ENCODE results near the gene USP7. TPM values are rescaled to one million over a fixed set of nuclear protein-coding genes. Genes with fewer than 3 reads are reported as not detected.

Gene USP7
- total and polyA plus RNA-seq, 8 donors = 70.4 to 159 (median 119) TPM

DNA sequence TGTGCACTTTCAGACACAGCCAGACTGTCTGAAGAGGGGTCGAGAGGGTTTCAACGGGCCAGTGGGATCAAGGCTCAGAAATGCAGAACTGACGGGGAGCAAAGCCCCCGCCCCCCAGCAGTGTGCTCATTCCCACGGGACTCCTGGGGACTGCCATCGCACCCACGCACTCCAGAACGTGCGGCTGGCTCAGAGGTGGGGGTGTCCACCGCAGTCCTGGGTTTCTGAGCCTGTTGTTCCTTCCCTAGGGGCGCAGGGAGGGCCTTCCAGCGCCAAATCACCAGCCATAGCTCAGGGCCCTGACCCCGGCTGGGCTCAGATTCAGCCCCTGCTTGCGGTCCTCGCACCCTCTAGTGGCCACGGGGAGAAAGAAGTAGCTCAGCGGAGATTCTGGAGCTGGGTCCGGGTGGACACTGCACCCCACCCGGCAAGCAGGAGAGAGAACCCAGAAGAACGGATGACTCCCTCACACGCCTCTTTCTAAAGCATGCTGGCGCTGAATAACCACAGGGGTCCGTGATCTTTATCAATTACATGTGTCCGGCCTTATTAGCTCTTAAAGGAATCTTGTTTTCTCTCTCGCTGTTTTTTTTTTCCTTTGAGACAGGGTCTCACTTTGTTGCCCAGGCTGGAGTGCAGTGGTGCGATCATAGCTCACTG, 45.0 kb upstream of the USP7 start:
- Histone ChIP-seq H3K4me1 (peaks cover 0 to 14% of the 10 kb centered on the region in 2 donors), H3K27ac (no peak overlapping the region), H3K4me3 (no peak overlapping the region), H3K9me3 (no peaks in the 10 kb centered on the region), H3K27me3 (peaks cover 0 to 32% of the 10 kb centered on the region in 2 donors), H3K36me3 (no peaks in the 10 kb centered on the region)
- intact Hi-C loops (cut with DNase I) = loop anchor here in 1 of 2 donors (10.0 kb wide), 1 partner anchor 104 kb away; no protein-coding TSS in a partner anchor
- TF ChIP-seq, protein P1, sequence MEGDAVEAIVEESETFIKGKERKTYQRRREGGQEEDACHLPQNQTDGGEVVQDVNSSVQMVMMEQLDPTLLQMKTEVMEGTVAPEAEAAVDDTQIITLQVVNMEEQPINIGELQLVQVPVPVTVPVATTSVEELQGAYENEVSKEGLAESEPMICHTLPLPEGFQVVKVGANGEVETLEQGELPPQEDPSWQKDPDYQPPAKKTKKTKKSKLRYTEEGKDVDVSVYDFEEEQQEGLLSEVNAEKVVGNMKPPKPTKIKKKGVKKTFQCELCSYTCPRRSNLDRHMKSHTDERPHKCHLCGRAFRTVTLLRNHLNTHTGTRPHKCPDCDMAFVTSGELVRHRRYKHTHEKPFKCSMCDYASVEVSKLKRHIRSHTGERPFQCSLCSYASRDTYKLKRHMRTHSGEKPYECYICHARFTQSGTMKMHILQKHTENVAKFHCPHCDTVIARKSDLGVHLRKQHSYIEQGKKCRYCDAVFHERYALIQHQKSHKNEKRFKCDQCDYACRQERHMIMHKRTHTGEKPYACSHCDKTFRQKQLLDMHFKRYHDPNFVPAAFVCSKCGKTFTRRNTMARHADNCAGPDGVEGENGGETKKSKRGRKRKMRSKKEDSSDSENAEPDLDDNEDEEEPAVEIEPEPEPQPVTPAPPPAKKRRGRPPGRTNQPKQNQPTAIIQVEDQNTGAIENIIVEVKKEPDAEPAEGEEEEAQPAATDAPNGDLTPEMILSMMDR (IDR thresholded peaks at IDR 0.05) = peak; percentile 81 to 87
- ATAC-seq (peak; percentile 99), DNase-seq (peak; percentile 38 to 90 (median 76))

GRCh38 chr16:9007177-9007794, 43.6 kb upstream of the USP7 start:
- no peaks in the 10 kb centered on the region for H3K36me3 ChIP-seq
- H3K27ac ChIP-seq = no peak overlapping the region
- peaks cover 0 to 11% of the 10 kb centered on the region in 2 donors for H3K4me1 ChIP-seq
- TF ChIP-seq, protein P1 (IDR thresholded peaks at IDR 0.05) = no peak
- no peak overlapping the region for H3K4me3 ChIP-seq
- DNase-seq (no peak), ATAC-seq (no peak)
- peaks cover 0 to 18% of the 10 kb centered on the region in 2 donors for H3K27me3 ChIP-seq
- no peaks in the 10 kb centered on the region for H3K9me3 ChIP-seq
- intact Hi-C loops (cut with DNase I) = loop anchor here in 1 of 2 donors (10.0 kb wide), 1 partner anchor 102 kb away; no protein-coding TSS in a partner anchor

- no peak for DNase-seq
- Histone ChIP-seq H3K4me3 (no peak overlapping the region), H3K27me3 (peaks cover 0 to 7% of the 10 kb centered on the region in 2 donors), H3K27ac (no peak overlapping the region), H3K36me3 (no peaks in the 10 kb centered on the region), H3K9me3 (no peaks in the 10 kb centered on the region), H3K4me1 (peaks cover 0 to 11% of the 10 kb centered on the region in 2 donors)
- TF ChIP-seq, protein P1 (IDR thresholded peaks at IDR 0.05) = no peak
- no peak for ATAC-seq
- intact Hi-C loops (cut with DNase I) = loop anchor here in 1 of 2 donors (10.0 kb wide), 1 partner anchor 99 kb away; no protein-coding TSS in a partner anchor
Observed at GRCh38 chr16:9004183-9004582, 40.5 kb upstream of the USP7 start.

- TF ChIP-seq, protein P1 (IDR thresholded peaks at IDR 0.05) = no peak
- H3K27ac ChIP-seq = no peak overlapping the region
- no peak for DNase-seq
- no peaks in the 10 kb centered on the region for H3K9me3 ChIP-seq
- H3K4me1 ChIP-seq = peaks cover 0 to 8% of the 10 kb centered on the region in 2 donors
- H3K36me3 ChIP-seq = no peaks in the 10 kb centered on the region
- no peak overlapping the region for H3K4me3 ChIP-seq
- peaks cover 0 to 3% of the 10 kb centered on the region in 2 donors for H3K27me3 ChIP-seq
- no peak for ATAC-seq
- intact Hi-C loops (cut with DNase I) = loop anchor here in 1 of 2 donors (10.0 kb wide), 1 partner anchor 99 kb away; no protein-coding TSS in a partner anchor
Observed at GRCh38 chr16:9003763-9004162, 40.1 kb upstream of the USP7 start.

GRCh38 chr16:9003322-9003721, 39.6 kb upstream of the USP7 start:
- ATAC-seq = peak; percentile 98
- peaks cover 0 to 3% of the 10 kb centered on the region in 2 donors for H3K4me1 ChIP-seq

More at GRCh38 chr16:9003322-9003721, 39.6 kb upstream of the USP7 start:
- no peaks in the 10 kb centered on the region for H3K36me3 ChIP-seq
- H3K9me3 ChIP-seq = no peaks in the 10 kb centered on the region
- no peaks in the 10 kb centered on the region for H3K27me3 ChIP-seq
- no peak overlapping the region for H3K27ac ChIP-seq
- intact Hi-C loops (cut with DNase I) = loop anchor here in 1 of 2 donors (10.0 kb wide), 1 partner anchor 99 kb away; no protein-coding TSS in a partner anchor
- TF ChIP-seq, protein P1 (IDR thresholded peaks at IDR 0.05) = no peak
- DNase-seq = peak in 2 of 4 donors; percentile 46 to 59
- no peak overlapping the region for H3K4me3 ChIP-seq
